Keratinocyte (primary cell): ENCODE data around the gene CDC42BPG. TPM values are rescaled to one million over a fixed set of nuclear protein-coding genes. Genes with fewer than 3 reads are reported as not detected.

Experiments
- DNase-seq: peaks from one replicate; pipeline ENCODE4 v3.0.0-alpha.2; 2011; ENCODE audit warnings: low read depth, missing footprints, low spot score
- FAIRE-seq: peaks from 2 replicates; lab custom pipeline; 2011; peaks lifted over from hg19 to GRCh38; lab: Jason Lieb, UNC
- H2AFZ ChIP-seq: 2 replicates; pipeline ENCODE4 v1.6.0; 2012; ENCODE audit warnings: low read length, control low read depth, inconsistent platforms; ENCODE audit not compliant: control insufficient read depth
- H3K27ac ChIP-seq: 2 replicates; pipeline ENCODE4 v1.5.1; 2011; ENCODE audit warnings: low read length; ENCODE audit not compliant: control insufficient read depth, insufficient read depth
- H3K27me3 ChIP-seq: 3 replicates; pipeline ENCODE4 v1.6.0; 2011; ENCODE audit warnings: low read length; ENCODE audit not compliant: control insufficient read depth, insufficient read depth; ENCODE audit errors: extremely low read depth
- H3K36me3 ChIP-seq, 2 experiments: 2 replicates in 1 of 2; 3 replicates in 1 of 2; pipeline ENCODE4 v1.5.1; 2011; ENCODE audit warnings: low read length in 2 of 2, mild to moderate bottlenecking in 1 of 2; ENCODE audit not compliant: control insufficient read depth in 2 of 2, insufficient read depth in 2 of 2; ENCODE audit errors: extremely low read depth in 1 of 2
- H3K4me1 ChIP-seq: 3 replicates; pipeline ENCODE4 v1.5.1; 2011; ENCODE audit warnings: low read length; ENCODE audit not compliant: control insufficient read depth, insufficient read depth; ENCODE audit errors: extremely low read depth
- H3K4me2 ChIP-seq: 3 replicates; pipeline ENCODE4 v1.6.0; 2011; ENCODE audit warnings: low read depth, low read length; ENCODE audit not compliant: control insufficient read depth, insufficient read depth; ENCODE audit errors: extremely low read depth
- H3K4me3 ChIP-seq, 3 experiments: fragments of 200-600 bp in 1 of 3; sonication (generic) in 1 of 3; 2 replicates in 2 of 3; 3 replicates in 1 of 3; pipeline ENCODE4 v1.5.1; 2011 to 2016; ENCODE audit warnings: low read length in 3 of 3, mild to moderate bottlenecking in 3 of 3, control low read depth in 2 of 3, inconsistent platforms in 1 of 3, low read depth in 1 of 3, mixed read lengths in 1 of 3, mixed run types in 1 of 3, moderate library complexity in 1 of 3; ENCODE audit not compliant: control insufficient read depth in 2 of 3, insufficient read depth in 2 of 3; ENCODE audit errors: extremely low read depth in 1 of 3
- H3K79me2 ChIP-seq: 2 replicates; pipeline ENCODE4 v1.6.0; 2012; ENCODE audit warnings: low read length; ENCODE audit not compliant: control insufficient read depth, insufficient read depth
- H3K9ac ChIP-seq: 3 replicates; pipeline ENCODE4 v1.6.0; 2011; ENCODE audit warnings: low read length; ENCODE audit not compliant: control insufficient read depth, insufficient read depth; ENCODE audit errors: extremely low read depth
- H3K9me1 ChIP-seq: 3 replicates; pipeline ENCODE4 v1.6.0; 2011; ENCODE audit warnings: low read length; ENCODE audit not compliant: control insufficient read depth, insufficient read depth; ENCODE audit errors: extremely low read depth
- H3K9me3 ChIP-seq: 2 replicates; pipeline ENCODE4 v1.5.1; 2012; ENCODE audit warnings: low read depth, low read length; ENCODE audit not compliant: control insufficient read depth
- H4K20me1 ChIP-seq: 3 replicates; pipeline ENCODE4 v1.6.0; 2011; ENCODE audit warnings: low read length; ENCODE audit not compliant: control insufficient read depth, insufficient read depth; ENCODE audit errors: extremely low read depth
- EZH2 ChIP-seq: IDR thresholded peaks from one replicate; pipeline ENCODE4 v1.6.1; 2012; ENCODE audit warnings: inconsistent platforms, mild to moderate bottlenecking, low read length, moderate library complexity
- dilution Hi-C: fragments of 300-500 bp; cut with MboI; formaldehyde crosslinking; loops from one replicate; pipeline ENCODE4 v1.7.0; 2020; ENCODE audit warnings: low sequenced_read_pairs; ENCODE audit not compliant: extremely low pct_ligation_motif_present
- polyA plus RNA-seq, 5 experiments: library from polyadenylated mRNA; depleted of rRNA in 3 of 5; stranded (reverse) in 3 of 5; stranded (forward) in 1 of 5; unstranded in 1 of 5; fragments of >200 nt; gene quantifications; 1 replicate in 1 of 5; 2 replicates in 3 of 5; 3 replicates in 1 of 5; pipeline versions ENCODE4 v1.2.1 to v1.2.3, GENCODE V29; 2011 to 2012; ENCODE audit warnings: missing spikeins in 2 of 5, low read depth in 1 of 5, low replicate concordance in 1 of 5
- TF ChIP-seq, protein P1 (sequence below), 3 experiments: IDR thresholded peaks in 1 of 3; conservative IDR thresholded peaks in 1 of 3; optimal IDR thresholded peaks in 1 of 3; 2 replicates in 2 of 3; 3 replicates in 1 of 3; pipeline versions ENCODE3 to v1.5.1; 2011; ENCODE audit warnings: low read length in 3 of 3, mild to moderate bottlenecking in 3 of 3, moderate library complexity in 2 of 3, control low read depth in 1 of 3, inconsistent platforms in 1 of 3; ENCODE audit not compliant: insufficient read depth in 2 of 3; ENCODE audit errors: extremely low read depth in 1 of 3

CDC42BPG gene
- polyA plus RNA-seq, 1 donor (not counting 4 experiments of a cell fraction or from before 2014, with no cell fraction given), result 2.5 TPM

DNA sequence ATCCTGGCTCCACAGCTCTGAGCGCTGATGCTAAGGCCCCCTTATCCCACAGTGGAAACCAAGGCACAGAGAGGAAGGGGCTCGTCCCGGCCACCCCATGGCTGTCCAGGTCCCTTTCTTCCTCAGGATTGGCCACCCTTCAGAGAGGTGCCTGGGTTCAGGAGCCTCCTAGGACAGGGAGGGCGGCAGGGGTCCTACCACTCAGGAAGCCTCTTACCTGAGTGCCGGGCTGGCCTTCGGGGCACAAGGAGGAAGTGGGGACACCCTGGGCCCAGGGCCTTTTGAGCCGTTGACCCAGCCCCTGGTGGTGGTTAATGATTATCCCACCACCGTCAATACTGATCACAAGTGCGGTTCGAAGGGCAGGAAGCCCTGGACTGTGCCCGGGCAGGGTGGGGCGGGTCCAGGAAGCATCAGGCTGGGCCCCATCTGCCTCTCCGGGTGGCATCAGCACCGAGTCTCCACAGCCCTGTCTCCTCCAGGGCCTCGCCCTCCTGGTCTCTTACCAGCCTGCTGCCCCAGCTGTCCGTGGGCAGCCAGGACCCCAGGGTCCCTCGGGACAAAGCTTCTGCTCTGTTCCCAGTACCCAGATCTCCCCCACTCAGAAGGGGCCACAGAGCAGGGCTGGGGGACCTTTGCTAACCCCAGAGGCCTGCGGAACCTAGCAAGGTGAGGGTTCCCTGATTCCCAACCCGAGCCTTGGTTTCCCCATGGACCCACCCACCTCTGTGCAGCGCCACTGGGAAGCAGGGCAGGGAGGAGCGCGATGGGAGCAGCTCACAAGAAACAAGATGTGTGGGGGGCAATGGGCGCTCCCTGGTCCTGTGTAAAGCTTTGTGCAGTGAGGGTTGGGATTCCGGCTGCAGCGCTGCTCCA is 49.0 kb upstream of the CDC42BPG start:
- no peak overlapping the region for H3K4me3 ChIP-seq
- no peak for TF ChIP-seq EZH2
- TF ChIP-seq, protein P1, sequence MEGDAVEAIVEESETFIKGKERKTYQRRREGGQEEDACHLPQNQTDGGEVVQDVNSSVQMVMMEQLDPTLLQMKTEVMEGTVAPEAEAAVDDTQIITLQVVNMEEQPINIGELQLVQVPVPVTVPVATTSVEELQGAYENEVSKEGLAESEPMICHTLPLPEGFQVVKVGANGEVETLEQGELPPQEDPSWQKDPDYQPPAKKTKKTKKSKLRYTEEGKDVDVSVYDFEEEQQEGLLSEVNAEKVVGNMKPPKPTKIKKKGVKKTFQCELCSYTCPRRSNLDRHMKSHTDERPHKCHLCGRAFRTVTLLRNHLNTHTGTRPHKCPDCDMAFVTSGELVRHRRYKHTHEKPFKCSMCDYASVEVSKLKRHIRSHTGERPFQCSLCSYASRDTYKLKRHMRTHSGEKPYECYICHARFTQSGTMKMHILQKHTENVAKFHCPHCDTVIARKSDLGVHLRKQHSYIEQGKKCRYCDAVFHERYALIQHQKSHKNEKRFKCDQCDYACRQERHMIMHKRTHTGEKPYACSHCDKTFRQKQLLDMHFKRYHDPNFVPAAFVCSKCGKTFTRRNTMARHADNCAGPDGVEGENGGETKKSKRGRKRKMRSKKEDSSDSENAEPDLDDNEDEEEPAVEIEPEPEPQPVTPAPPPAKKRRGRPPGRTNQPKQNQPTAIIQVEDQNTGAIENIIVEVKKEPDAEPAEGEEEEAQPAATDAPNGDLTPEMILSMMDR (optimal IDR thresholded peaks at IDR 0.05 in 1 of 3, IDR thresholded peaks at IDR 0.05 in 1 of 3, conservative IDR thresholded peaks at IDR 0.05 in 1 of 3; ENCODE audit: extremely low read depth in 1 of 3, insufficient read depth in 2 of 3, low read length in 3 of 3), result no peak
- H3K9ac ChIP-seq, result no peak overlapping the region
- H3K9me3 ChIP-seq, result no peaks in the 10 kb centered on the region
- dilution Hi-C loops, result no loop called here
- H3K27me3 ChIP-seq, result no peaks in the 10 kb centered on the region
- H3K4me1 ChIP-seq, result peaks cover 3% of the 10 kb centered on the region
- no peaks in the 10 kb centered on the region for H3K9me1 ChIP-seq
- no peak for FAIRE-seq
- H3K27ac ChIP-seq, result no peak overlapping the region
- H3K36me3 ChIP-seq, result peaks cover 0 to 12% of the 10 kb centered on the region in 2 experiments
- no peaks in the 10 kb centered on the region for H4K20me1 ChIP-seq
- no peaks in the 10 kb centered on the region for H3K79me2 ChIP-seq
- no peak overlapping the region for H3K4me2 ChIP-seq
- H2AFZ ChIP-seq, result no peak overlapping the region
- no peak for DNase-seq

DNA sequence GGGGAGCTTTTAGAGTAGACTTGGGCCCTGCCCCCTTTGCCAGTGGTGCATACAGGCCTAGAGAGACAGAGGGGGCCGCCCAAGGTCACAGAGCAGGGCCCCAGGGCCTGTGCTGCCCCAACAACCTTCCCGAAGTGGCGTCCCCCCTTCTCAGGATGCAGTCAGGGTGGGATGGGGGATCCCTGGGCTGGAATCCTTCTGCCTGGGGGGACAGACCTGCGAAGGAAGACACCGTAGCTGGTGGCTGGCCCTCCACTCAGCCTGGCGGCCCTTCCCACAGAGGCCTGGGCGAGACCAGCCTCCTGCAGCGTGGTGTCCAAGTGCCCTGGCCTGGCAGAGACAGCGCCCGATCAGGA is 48.4 kb upstream of the CDC42BPG start:
- TF ChIP-seq, protein P1 (optimal IDR thresholded peaks at IDR 0.05 in 1 of 3, IDR thresholded peaks at IDR 0.05 in 1 of 3, conservative IDR thresholded peaks at IDR 0.05 in 1 of 3; ENCODE audit: extremely low read depth in 1 of 3, insufficient read depth in 2 of 3, low read length in 3 of 3), result no peak
- TF ChIP-seq EZH2, result no peak
- H4K20me1 ChIP-seq, result no peaks in the 10 kb centered on the region
- no peak overlapping the region for H3K9ac ChIP-seq
- no peaks in the 10 kb centered on the region for H3K9me1 ChIP-seq
- no peak overlapping the region for H3K4me2 ChIP-seq
- no peaks in the 10 kb centered on the region for H3K9me3 ChIP-seq
- H3K4me3 ChIP-seq, result no peak overlapping the region
- H3K36me3 ChIP-seq, result peaks cover 0 to 8% of the 10 kb centered on the region in 2 experiments
- dilution Hi-C loops, result no loop called here
- H2AFZ ChIP-seq, result no peak overlapping the region
- DNase-seq (no peak), FAIRE-seq (no peak)
- no peaks in the 10 kb centered on the region for H3K79me2 ChIP-seq
- H3K27ac ChIP-seq, result no peak overlapping the region
- peaks cover 7% of the 10 kb centered on the region for H3K4me1 ChIP-seq
- no peaks in the 10 kb centered on the region for H3K27me3 ChIP-seq
